Stimulated activated CD4-positive, alpha-beta T cell treated with anti-CD3 and anti-CD28 coated beads, Interleukin-12 subunit alpha, Interleukin-12 subunit beta, amount 100 ng/mL, for 4 hours (primary cell): Measurements from ENCODE around the gene GRB10.

Experiments
- DNase-seq: peaks from one replicate; pipeline ENCODE4 v3.0.0-alpha.2; 2020

The GRB10 gene

GRCh38 chr7:50717181-50717580 lies 65.5 kb downstream of the GRB10 start:
- DNase-seq, result no peak

- no peak for DNase-seq
Measured at GRCh38 chr7:50714857-50715256, 67.8 kb downstream of the GRB10 start.

GRCh38 chr7:50713123-50713965 lies 69.4 kb downstream of the GRB10 start:
- no peak for DNase-seq

GRCh38 chr7:50712252-50713122 lies 70.2 kb downstream of the GRB10 start:
- DNase-seq, result no peak

- DNase-seq, result no peak
Measured at GRCh38 chr7:50711271-50712175, 71.2 kb downstream of the GRB10 start.

GRCh38 chr7:50710441-50711154 lies 72.1 kb downstream of the GRB10 start:
- DNase-seq, result no peak

GRCh38 chr7:50709151-50709550 lies 73.5 kb downstream of the GRB10 start:
- no peak for DNase-seq

- DNase-seq, result no peak
Measured at GRCh38 chr7:50707236-50708006, 75.3 kb downstream of the GRB10 start.

GRCh38 chr7:50706469-50706937 lies 76.2 kb downstream of the GRB10 start:
- DNase-seq, result no peak

GRCh38 chr7:50704844-50705243 lies 77.9 kb downstream of the GRB10 start:
- no peak for DNase-seq

- DNase-seq, result no peak
Measured at GRCh38 chr7:50703654-50704053, 79.0 kb downstream of the GRB10 start.

GRCh38 chr7:50699143-50699542 lies 83.6 kb downstream of the GRB10 start:
- no peak for DNase-seq

- no peak for DNase-seq
Measured at GRCh38 chr7:50697748-50698147, 84.9 kb downstream of the GRB10 start.

- DNase-seq, result no peak
Measured at GRCh38 chr7:50696810-50697582, 85.7 kb downstream of the GRB10 start.

- DNase-seq, result no peak
Measured at GRCh38 chr7:50695026-50695425, 87.7 kb downstream of the GRB10 start.

GRCh38 chr7:50693455-50694130 lies 89.1 kb downstream of the GRB10 start:
- DNase-seq, result no peak

- no peak for DNase-seq
Measured at GRCh38 chr7:50690541-50691011, 92.1 kb downstream of the GRB10 start.

GRCh38 chr7:50688226-50688590 lies 94.5 kb downstream of the GRB10 start:
- no peak for DNase-seq

- DNase-seq, result no peak
Measured at GRCh38 chr7:50687575-50688225, 95.0 kb downstream of the GRB10 start.
